Astrocyte of the cerebellum (primary cell): Measurements from ENCODE around the gene OR8B12.

ENCODE experiments used
- DNase-seq: peaks from one replicate; pipeline ENCODE4 v3.0.0-alpha.2; 2011; ENCODE audit warnings: low read depth
- H3K4me3 ChIP-seq: 2 replicates; pipeline ENCODE4 v1.5.1; 2011; ENCODE audit warnings: mild to moderate bottlenecking, low read depth, low read length, moderate library complexity
- in situ Hi-C: cut with HindIII; loops from 2 replicates; pipeline ENCODE4 v1.10.0; 2017; ENCODE audit warnings: low sequenced_read_pairs
- TF ChIP-seq, protein P1 (sequence below): IDR thresholded peaks from 2 replicates; pipeline ENCODE4 v1.5.1; 2012; ENCODE audit warnings: low read length, low read depth, moderate library complexity, mild to moderate bottlenecking; ENCODE audit errors: missing control alignments

The OR8B12 gene

DNA sequence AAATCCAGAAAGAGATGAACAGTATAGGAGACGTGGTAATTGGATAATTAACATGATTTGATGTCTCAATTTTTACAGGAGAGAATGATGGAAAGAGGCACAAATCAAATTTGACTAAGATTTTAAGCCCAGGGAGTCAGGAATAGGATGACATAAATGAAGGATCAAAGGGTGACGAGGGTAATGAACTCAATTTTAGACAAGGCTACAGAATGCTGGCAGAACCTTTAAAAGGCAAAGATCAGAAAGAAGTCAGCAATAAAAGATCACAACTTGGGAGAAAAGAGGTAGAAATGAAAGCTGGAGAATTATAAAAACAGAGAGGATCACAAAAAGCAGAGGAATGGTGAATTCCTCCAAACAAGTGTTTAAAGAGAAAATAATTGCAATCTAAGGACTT lies 13.4 kb upstream of the OR8B12 start:
- no peak for DNase-seq
- in situ Hi-C loops: no loop called here
- TF ChIP-seq, protein P1, sequence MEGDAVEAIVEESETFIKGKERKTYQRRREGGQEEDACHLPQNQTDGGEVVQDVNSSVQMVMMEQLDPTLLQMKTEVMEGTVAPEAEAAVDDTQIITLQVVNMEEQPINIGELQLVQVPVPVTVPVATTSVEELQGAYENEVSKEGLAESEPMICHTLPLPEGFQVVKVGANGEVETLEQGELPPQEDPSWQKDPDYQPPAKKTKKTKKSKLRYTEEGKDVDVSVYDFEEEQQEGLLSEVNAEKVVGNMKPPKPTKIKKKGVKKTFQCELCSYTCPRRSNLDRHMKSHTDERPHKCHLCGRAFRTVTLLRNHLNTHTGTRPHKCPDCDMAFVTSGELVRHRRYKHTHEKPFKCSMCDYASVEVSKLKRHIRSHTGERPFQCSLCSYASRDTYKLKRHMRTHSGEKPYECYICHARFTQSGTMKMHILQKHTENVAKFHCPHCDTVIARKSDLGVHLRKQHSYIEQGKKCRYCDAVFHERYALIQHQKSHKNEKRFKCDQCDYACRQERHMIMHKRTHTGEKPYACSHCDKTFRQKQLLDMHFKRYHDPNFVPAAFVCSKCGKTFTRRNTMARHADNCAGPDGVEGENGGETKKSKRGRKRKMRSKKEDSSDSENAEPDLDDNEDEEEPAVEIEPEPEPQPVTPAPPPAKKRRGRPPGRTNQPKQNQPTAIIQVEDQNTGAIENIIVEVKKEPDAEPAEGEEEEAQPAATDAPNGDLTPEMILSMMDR: no peak
- H3K4me3 ChIP-seq: no peak overlapping the region

DNA sequence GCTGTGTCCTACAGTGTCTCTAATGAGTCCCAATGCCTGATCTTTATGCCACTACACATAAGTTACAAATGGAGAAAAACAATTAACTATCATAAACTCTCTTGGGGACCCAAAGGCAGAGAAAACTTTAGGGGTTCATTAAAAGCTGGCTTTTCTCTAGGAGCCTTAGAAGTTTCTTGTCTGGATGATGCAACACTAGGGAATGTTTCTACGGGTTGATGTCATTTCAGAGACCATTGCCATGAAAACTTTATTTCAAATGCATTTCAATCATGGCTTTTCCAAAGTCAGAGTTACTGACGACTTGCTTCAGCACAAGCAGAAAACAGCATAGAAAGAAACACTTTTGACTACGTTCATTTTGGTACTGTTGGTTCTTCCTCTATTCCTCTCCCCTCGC lies 8.5 kb upstream of the OR8B12 start:
- H3K4me3 ChIP-seq: no peak overlapping the region
- in situ Hi-C loops: no loop called here
- TF ChIP-seq, protein P1: no peak
- DNase-seq: no peak

DNA sequence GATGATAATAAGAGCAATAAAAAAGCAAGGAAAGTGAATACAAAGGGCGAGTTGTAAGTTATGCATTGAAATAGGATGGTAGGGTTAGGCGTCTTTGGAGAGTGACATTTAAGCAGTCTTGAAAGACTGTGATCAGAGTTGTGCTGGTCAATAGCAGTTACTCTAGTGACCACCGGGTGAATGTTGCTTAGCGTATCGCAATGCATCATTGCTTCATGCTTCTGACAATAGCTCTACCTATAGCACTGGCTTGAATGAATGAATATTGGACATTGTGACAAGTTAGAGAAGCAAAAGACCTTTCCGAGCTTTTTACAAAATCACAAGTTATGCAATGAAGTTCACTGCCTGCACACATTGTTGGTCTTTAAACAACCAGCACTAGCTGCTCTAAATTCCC lies 7.7 kb upstream of the OR8B12 start:
- DNase-seq: no peak
- H3K4me3 ChIP-seq: no peak overlapping the region
- TF ChIP-seq, protein P1: no peak
- in situ Hi-C loops: no loop called here

DNA sequence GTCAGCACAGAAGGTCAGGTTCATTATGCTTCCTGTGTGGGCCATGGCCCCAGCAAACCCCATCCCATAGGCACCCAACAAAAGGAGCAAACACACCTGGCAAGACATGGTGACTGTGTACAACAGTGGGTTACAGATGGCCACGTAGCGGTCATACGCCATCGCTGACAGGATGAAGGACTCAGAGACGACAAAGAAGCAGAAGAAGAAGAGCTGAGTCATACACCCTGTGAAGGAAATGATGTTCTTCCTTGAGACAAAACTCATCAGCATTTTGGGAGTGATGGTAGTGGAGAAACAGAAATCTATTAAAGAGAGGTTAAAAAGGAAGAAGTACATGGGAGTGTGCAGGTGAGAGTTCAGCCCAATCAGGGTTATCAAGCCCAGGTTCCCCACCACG lies 309 bp downstream of the OR8B12 start:
- H3K4me3 ChIP-seq: no peak overlapping the region
- in situ Hi-C loops: no loop called here
- TF ChIP-seq, protein P1: no peak

DNA sequence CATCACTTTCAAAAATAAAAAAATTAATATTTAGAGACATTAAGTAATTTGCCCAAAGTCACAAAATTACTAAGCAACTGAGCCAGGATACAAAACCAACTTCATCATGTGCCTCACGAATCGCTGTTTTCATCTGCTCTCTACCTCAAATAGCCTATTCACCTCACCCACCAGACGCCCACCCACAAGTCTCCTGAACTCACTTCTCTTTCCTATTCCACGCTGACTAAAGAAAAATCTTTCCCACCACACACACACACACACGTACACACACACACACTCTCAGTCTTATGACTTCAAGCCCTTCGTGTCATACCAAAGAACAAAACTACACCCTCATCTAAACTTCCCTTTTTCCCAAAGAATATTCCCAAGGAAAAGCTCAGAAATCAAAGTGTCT lies 2.2 kb downstream of the OR8B12 start:
- H3K4me3 ChIP-seq: no peak overlapping the region
- TF ChIP-seq, protein P1: no peak
- DNase-seq: no peak
- in situ Hi-C loops: no loop called here

More for the DNA sequence above, 309 bp downstream of the OR8B12 start:
- DNase-seq: no peak

DNA sequence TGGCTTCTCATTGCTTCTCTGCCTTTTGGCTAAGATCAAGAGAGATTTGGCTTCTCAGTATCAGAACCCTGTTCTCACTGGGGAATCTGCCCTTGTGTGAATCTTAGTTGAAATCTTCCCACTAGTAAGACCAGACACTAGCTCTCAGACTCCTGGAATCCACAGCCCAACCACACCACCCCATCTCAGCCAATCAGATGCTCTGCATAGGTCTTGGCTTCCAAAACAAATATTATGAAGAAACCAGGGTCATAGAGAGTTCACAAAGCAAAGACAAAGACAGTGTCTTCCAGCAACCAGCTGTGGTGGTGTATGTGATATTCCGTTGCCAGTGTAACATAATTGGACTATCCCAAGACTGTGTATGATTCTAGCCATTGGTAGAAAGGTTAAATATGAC lies 5.4 kb downstream of the OR8B12 start:
- no peak overlapping the region for H3K4me3 ChIP-seq
- TF ChIP-seq, protein P1: no peak
- peak; percentile 78 for DNase-seq
- in situ Hi-C loops: no loop called here

DNA sequence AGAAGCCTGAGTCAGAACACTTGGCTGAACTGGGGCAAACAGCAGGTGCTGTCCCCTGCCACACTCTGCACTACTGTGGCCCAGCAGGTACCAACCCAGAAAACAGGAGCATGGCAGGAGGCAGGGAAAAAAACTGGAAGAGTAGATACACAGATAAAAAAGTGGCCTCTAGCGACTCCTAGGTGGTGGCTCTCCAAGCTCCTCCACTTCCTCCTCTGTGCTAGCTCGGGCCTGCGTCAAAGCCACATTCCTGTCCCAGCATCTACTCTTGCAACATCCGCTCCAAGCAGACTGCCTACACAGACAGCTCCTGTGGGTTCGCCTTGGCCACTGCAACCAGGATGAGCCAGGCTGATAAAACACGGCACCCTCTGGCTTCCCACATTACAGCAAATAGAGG lies 6.9 kb downstream of the OR8B12 start:
- TF ChIP-seq, protein P1: no peak
- no peak for DNase-seq
- H3K4me3 ChIP-seq: no peak overlapping the region
- in situ Hi-C loops: no loop called here
